ENCODE data around the gene PCDH8.
A peak's percentile ranks its signal among the peaks of the same experiment; 100 is the strongest.

The PCDH8 gene

GRCh38 chr13:52848455-52849195, at the start of gene PCDH8:
Gene PCDH8 (minus strand): TSS chr13:52848640. CDS start chr13:52848436, 204 bp downstream.
- peak; percentile 94 to 97 (median 95) for DNase-seq

GRCh38 chr13:52896827-52897659, 48.6 kb upstream of the PCDH8 start:
- peak in 1 of 3 experiments; percentile 24 for DNase-seq

GRCh38 chr13:52894413-52894812, 46.0 kb upstream of the PCDH8 start:
- DNase-seq, result peak in 2 of 3 experiments; percentile 14 to 58

GRCh38 chr13:52892925-52893324, 44.5 kb upstream of the PCDH8 start:
- no peak for DNase-seq

GRCh38 chr13:52891706-52892105, 43.3 kb upstream of the PCDH8 start:
- no peak for DNase-seq

- no peak for DNase-seq
Measured at GRCh38 chr13:52887165-52887564, 38.7 kb upstream of the PCDH8 start.

- no peak for DNase-seq
Measured at GRCh38 chr13:52885141-52885540, 36.7 kb upstream of the PCDH8 start.

GRCh38 chr13:52884429-52885010, 36.1 kb upstream of the PCDH8 start:
- no peak for DNase-seq

GRCh38 chr13:52882785-52883184, 34.3 kb upstream of the PCDH8 start:
- DNase-seq, result peak in 1 of 3 experiments; percentile 53

- peak; percentile 19 to 78 (median 41) for DNase-seq
Measured at GRCh38 chr13:52879950-52880741, 31.7 kb upstream of the PCDH8 start.

GRCh38 chr13:52878831-52879230, 30.4 kb upstream of the PCDH8 start:
- DNase-seq, result no peak

- no peak for DNase-seq
Measured at GRCh38 chr13:52870143-52870542, 21.7 kb upstream of the PCDH8 start.

- no peak for DNase-seq
Measured at GRCh38 chr13:52869621-52870020, 21.2 kb upstream of the PCDH8 start.

GRCh38 chr13:52869050-52869449, 20.6 kb upstream of the PCDH8 start:
- DNase-seq, result no peak

GRCh38 chr13:52868190-52868589, 19.8 kb upstream of the PCDH8 start:
- no peak for DNase-seq

- DNase-seq, result no peak
Measured at GRCh38 chr13:52864941-52865340, 16.5 kb upstream of the PCDH8 start.

- DNase-seq, result peak; percentile 25 to 66 (median 25)
Measured at GRCh38 chr13:52862358-52863206, 14.1 kb upstream of the PCDH8 start.

GRCh38 chr13:52852444-52852843, 4.0 kb upstream of the PCDH8 start:
- DNase-seq, result peak in 2 of 3 experiments; percentile 26 to 77

GRCh38 chr13:52851137-52851962, 2.9 kb upstream of the PCDH8 start:
- DNase-seq, result peak; percentile 80 to 93 (median 92)

- DNase-seq, result peak; percentile 48 to 89 (median 88)
Measured at GRCh38 chr13:52850396-52851136, 2.1 kb upstream of the PCDH8 start.
